ENCODE measurements around the gene USP5. TPM values are rescaled to one million over a fixed set of nuclear protein-coding genes. Genes with fewer than 3 reads are reported as not detected.

Gene USP5
- total RNA-seq, 2 experiments from 2014 or later: 31.8 to 33.4 TPM

- DNase-seq (no peak), ATAC-seq (ENCODE audit: poor library complexity) (no peak)
- H3K27ac ChIP-seq (ENCODE audit: low read depth in 1 of 2, low read length in 2 of 2): no peak overlapping the region
- ChIA-PET POLR2A (interaction anchor here (3.2 kb wide), 1 partner anchor 12 kb away, joined by 13 read pairs; the partner anchor contains the start of genes CDCA3 and USP5), CTCF (no interaction called here)
- no peaks in the 10 kb centered on the region for H3K9me3 ChIP-seq (ENCODE audit: control insufficient read depth in 1 of 2, insufficient read depth in 1 of 2, low read length in 2 of 2)
- Mint-ChIP-seq H3K27ac (no peak overlapping the region), H3K27me3 (no peaks in the 10 kb centered on the region), H3K4me1 (ENCODE audit: low read depth) (peaks cover 6% of the 10 kb centered on the region), H3K4me3 (no peak overlapping the region), H3K9me3 (no peaks in the 10 kb centered on the region), H3K36me3 (ENCODE audit: low read depth) (no peaks in the 10 kb centered on the region)
- H3K4me1 ChIP-seq (ENCODE audit: insufficient read depth, low read length): peaks cover 5% of the 10 kb centered on the region
- no peak overlapping the region for H3K4me3 ChIP-seq (ENCODE audit: low read length)
- no peaks in the 10 kb centered on the region for H3K27me3 ChIP-seq (ENCODE audit: control insufficient read depth in 1 of 2, insufficient read depth in 2 of 2, low read length in 2 of 2)
- no peaks in the 10 kb centered on the region for H3K36me3 ChIP-seq (ENCODE audit: insufficient read depth, low read length)
- TF ChIP-seq CTCF (IDR thresholded peaks at IDR 0.05): no peak
- intact Hi-C loops (cut with DNase I, micrococcal nuclease): no loop called here
Measured at GRCh38 chr12:6839482-6840201, 12.3 kb upstream of the USP5 start.

- POLR2A ChIA-PET: interaction anchor here (3.2 kb wide), 1 partner anchor 12 kb away, joined by 13 read pairs; the partner anchor contains the start of genes CDCA3 and USP5
- Histone ChIP-seq H3K27ac (ENCODE audit: low read depth in 1 of 2, low read length in 2 of 2) (no peak overlapping the region), H3K4me1 (ENCODE audit: insufficient read depth, low read length) (peaks cover 5% of the 10 kb centered on the region), H3K9me3 (ENCODE audit: control insufficient read depth in 1 of 2, insufficient read depth in 1 of 2, low read length in 2 of 2) (no peaks in the 10 kb centered on the region), H3K4me3 (ENCODE audit: low read length) (no peak overlapping the region), H3K36me3 (ENCODE audit: insufficient read depth, low read length) (no peaks in the 10 kb centered on the region), H3K27me3 (ENCODE audit: control insufficient read depth in 1 of 2, insufficient read depth in 2 of 2, low read length in 2 of 2) (no peaks in the 10 kb centered on the region)
- H3K27ac Mint-ChIP-seq: no peak overlapping the region
- DNase-seq: no peak
- H3K36me3 Mint-ChIP-seq (ENCODE audit: low read depth): no peaks in the 10 kb centered on the region
- H3K4me1 Mint-ChIP-seq (ENCODE audit: low read depth): peaks cover 6% of the 10 kb centered on the region
- intact Hi-C loops (cut with DNase I, micrococcal nuclease): no loop called here
- no peaks in the 10 kb centered on the region for H3K9me3 Mint-ChIP-seq
- H3K4me3 Mint-ChIP-seq: no peak overlapping the region
- CTCF ChIA-PET: no interaction called here
- no peak for TF ChIP-seq CTCF (IDR thresholded peaks at IDR 0.05)
- H3K27me3 Mint-ChIP-seq: no peaks in the 10 kb centered on the region
- no peak for ATAC-seq (ENCODE audit: poor library complexity)
Measured at GRCh38 chr12:6840330-6840729, 11.6 kb upstream of the USP5 start.

- no peaks in the 10 kb centered on the region for H3K36me3 Mint-ChIP-seq (ENCODE audit: low read depth)
- intact Hi-C loops (cut with DNase I, micrococcal nuclease): no loop called here
Measured at GRCh38 chr12:6840761-6841515, 11.0 kb upstream of the USP5 start, which contains the start of gene GNB3. TSS of gene GNB3 (plus strand) at chr12:6840925. CDS start at chr12:6841288, 363 bp downstream.

More at GRCh38 chr12:6840761-6841515, 11.0 kb upstream of the USP5 start, which contains the start of gene GNB3:
- Histone ChIP-seq H3K27ac (ENCODE audit: low read depth in 1 of 2, low read length in 2 of 2) (no peak within 1 kb of the TSS), H3K4me3 (ENCODE audit: low read length) (no peak within 1 kb of the TSS), H3K9me3 (ENCODE audit: control insufficient read depth in 1 of 2, insufficient read depth in 1 of 2, low read length in 2 of 2) (no peaks in the 10 kb centered on the region), H3K36me3 (ENCODE audit: insufficient read depth, low read length) (no peaks in the 10 kb centered on the region), H3K4me1 (ENCODE audit: insufficient read depth, low read length) (peaks cover 2% of the 10 kb centered on the region), H3K27me3 (ENCODE audit: control insufficient read depth in 1 of 2, insufficient read depth in 2 of 2, low read length in 2 of 2) (no peaks in the 10 kb centered on the region)
- Mint-ChIP-seq H3K9me3 (no peaks in the 10 kb centered on the region), H3K27ac (no peak within 1 kb of the TSS), H3K27me3 (no peaks in the 10 kb centered on the region), H3K4me3 (no peak within 1 kb of the TSS), H3K4me1 (ENCODE audit: low read depth) (peaks cover under 1% of the 10 kb centered on the region)
- POLR2A ChIA-PET: interaction anchor here (3.2 kb wide), 1 partner anchor 11 kb away, joined by 13 read pairs; the partner anchor contains the start of genes CDCA3 and USP5
- ATAC-seq (ENCODE audit: poor library complexity): no peak
- no peak for TF ChIP-seq CTCF (IDR thresholded peaks at IDR 0.05)
- CTCF ChIA-PET: no interaction called here
- DNase-seq: no peak
